Tibial nerve (tissue), 4 donors: ENCODE data around the gene ADGRG4. TPM values are rescaled to one million over a fixed set of nuclear protein-coding genes. Genes with fewer than 3 reads are reported as not detected.

Source experiments
- DNase-seq, 2 donors: peaks; one replicate each; pipeline ENCODE4 v3.0.0-alpha.2; 2019; ENCODE audit warnings: low spot score in 2 of 2
- H3K27ac ChIP-seq, 4 donors: fragments of 200-600 bp; sonication (generic) in 3 of 4; one replicate each; pipeline ENCODE4 v1.5.1; 2017 to 2019; ENCODE audit warnings: mild to moderate bottlenecking in 1 of 4
- H3K27me3 ChIP-seq, 2 donors: fragments of 200-600 bp; sonication (generic) in 1 of 2; one replicate each; pipeline versions ENCODE4 v1.5.1 to v1.6.0; 2017 to 2019
- H3K36me3 ChIP-seq, 3 donors: fragments of 200-600 bp; sonication (generic); one replicate each; pipeline ENCODE4 v1.5.1; 2018 to 2019
- H3K4me1 ChIP-seq, 4 donors: fragments of 200-600 bp; sonication (generic) in 3 of 4; one replicate each; pipeline ENCODE4 v1.5.1; 2017 to 2019
- H3K4me3 ChIP-seq, 4 donors: fragments of 200-600 bp; sonication (generic) in 3 of 4; one replicate each; pipeline ENCODE4 v1.5.1; 2017 to 2019; ENCODE audit warnings: mild to moderate bottlenecking in 1 of 4, moderate library complexity in 1 of 4
- H3K9me3 ChIP-seq, 4 donors: fragments of 200-600 bp; sonication (generic) in 3 of 4; one replicate each; pipeline ENCODE4 v1.5.1; 2017 to 2019
- CTCF ChIP-seq, 5 experiments: fragments of 200-600 bp in 3 of 5; fragments of 450-650 bp in 2 of 5; sonication (generic) in 3 of 5; IDR thresholded peaks; one replicate each; pipeline ENCODE4 v1.5.1; 2016 to 2019; ENCODE audit warnings: antibody characterized with exemption in 5 of 5, mild to moderate bottlenecking in 3 of 5, moderate library complexity in 2 of 5
- EP300 ChIP-seq, 2 donors: sonication (generic); formaldehyde crosslinking; IDR thresholded peaks; one replicate each; pipeline ENCODE4 v1.6.1; 2017; ENCODE audit warnings: antibody characterized with exemption in 2 of 2, mild to moderate bottlenecking in 1 of 2
- POLR2A ChIP-seq, 2 donors: fragments of 450-650 bp; IDR thresholded peaks; one replicate each; pipeline ENCODE4 v1.6.1; 2017; ENCODE audit warnings: antibody characterized with exemption in 2 of 2, mild to moderate bottlenecking in 2 of 2, moderate library complexity in 2 of 2
- WGBS, 2 donors: methylation state at CpG; one replicate each; pipeline ENCODE4 v1.1.5; 2018; 5-methylcytosine and 5-hydroxymethylcytosine counted together
- total RNA-seq, 4 donors: library from RNA; depleted of rRNA; stranded (reverse); fragments of >200 nt; gene quantifications; one replicate each; pipeline ENCODE4 v1.1.0, GENCODE V29; 2016

Gene ADGRG4
- total RNA-seq, 4 donors from 2014 or later: 0.20 TPM; not detected in 3

- 67 to 78% methylated on average over 8 of the region's 8 CpGs for WGBS, 2 donors
- TF ChIP-seq POLR2A (IDR thresholded peaks at IDR 0.05) (no peak), CTCF (IDR thresholded peaks at IDR 0.05) (no peak), EP300 (IDR thresholded peaks at IDR 0.05) (no peak)
- DNase-seq: no peak
- no peaks in the 10 kb centered on the region for H3K27me3 ChIP-seq
- no peaks in the 10 kb centered on the region for H3K9me3 ChIP-seq
- H3K4me3 ChIP-seq: no peak overlapping the region
- H3K4me1 ChIP-seq: no peaks in the 10 kb centered on the region
- H3K36me3 ChIP-seq: no peaks in the 10 kb centered on the region
- no peak overlapping the region for H3K27ac ChIP-seq
Measured at GRCh38 chrX:136450050-136450830, 149.5 kb downstream of the ADGRG4 start.

- Histone ChIP-seq H3K4me1 (no peaks in the 10 kb centered on the region), H3K9me3 (no peaks in the 10 kb centered on the region), H3K36me3 (no peaks in the 10 kb centered on the region), H3K27me3 (no peaks in the 10 kb centered on the region), H3K27ac (no peak overlapping the region), H3K4me3 (no peak overlapping the region)
- TF ChIP-seq POLR2A (IDR thresholded peaks at IDR 0.05) (no peak), CTCF (IDR thresholded peaks at IDR 0.05) (no peak), EP300 (IDR thresholded peaks at IDR 0.05) (no peak)
- no peak for DNase-seq
- WGBS, 2 donors: 83 to 84% methylated on average over 5 of the region's 5 CpGs
Measured at GRCh38 chrX:136452614-136453013, 151.9 kb downstream of the ADGRG4 start.

- Histone ChIP-seq H3K9me3 (no peaks in the 10 kb centered on the region), H3K4me1 (no peaks in the 10 kb centered on the region), H3K27ac (no peak overlapping the region), H3K4me3 (no peak overlapping the region), H3K27me3 (no peaks in the 10 kb centered on the region), H3K36me3 (no peaks in the 10 kb centered on the region)
- 67 to 69% methylated on average over 1 of the region's 1 CpG for WGBS, 2 donors
- TF ChIP-seq EP300 (IDR thresholded peaks at IDR 0.05): no peak
- no peak for TF ChIP-seq CTCF (IDR thresholded peaks at IDR 0.05)
- TF ChIP-seq POLR2A (IDR thresholded peaks at IDR 0.05): no peak
- no peak for DNase-seq
Measured at GRCh38 chrX:136453114-136453513, 152.4 kb downstream of the ADGRG4 start.

- 56% methylated on average over 1 of the region's 1 CpG for WGBS, 2 donors
- Histone ChIP-seq H3K27me3 (no peaks in the 10 kb centered on the region), H3K27ac (no peak overlapping the region), H3K4me1 (no peaks in the 10 kb centered on the region), H3K9me3 (no peaks in the 10 kb centered on the region), H3K36me3 (no peaks in the 10 kb centered on the region), H3K4me3 (no peak overlapping the region)
- DNase-seq: no peak
- TF ChIP-seq CTCF (IDR thresholded peaks at IDR 0.05) (no peak), EP300 (IDR thresholded peaks at IDR 0.05) (no peak), POLR2A (IDR thresholded peaks at IDR 0.05) (no peak)
Measured at GRCh38 chrX:136453771-136454170, 153.0 kb downstream of the ADGRG4 start.

GRCh38 chrX:136456133-136456532, 155.4 kb downstream of the ADGRG4 start:
- Histone ChIP-seq H3K27me3 (no peaks in the 10 kb centered on the region), H3K9me3 (no peaks in the 10 kb centered on the region), H3K4me1 (no peaks in the 10 kb centered on the region), H3K36me3 (no peaks in the 10 kb centered on the region), H3K27ac (no peak overlapping the region), H3K4me3 (no peak overlapping the region)
- DNase-seq: no peak
- TF ChIP-seq CTCF (IDR thresholded peaks at IDR 0.05) (no peak), POLR2A (IDR thresholded peaks at IDR 0.05) (no peak), EP300 (IDR thresholded peaks at IDR 0.05) (no peak)
- WGBS, 2 donors: 73% methylated on average over 4 to 6 of the region's 6 CpGs
